HepG2 (cell line): Measurements from ENCODE around the gene CD302. TPM values are rescaled to one million over a fixed set of nuclear protein-coding genes. Genes with fewer than 3 reads are reported as not detected.

Experiments
- AKAP8 ChIP-seq: sonication (generic); formaldehyde crosslinking; IDR thresholded peaks from 2 replicates; pipeline ENCODE4 v1.5.1; 2020; ENCODE audit warnings: mild to moderate bottlenecking, missing genetic modification reagents
- FOXM1 ChIP-seq: sonication (generic); formaldehyde crosslinking; IDR thresholded peaks from 2 replicates; pipeline ENCODE4 v1.5.0; 2020; ENCODE audit warnings: missing genetic modification reagents
- HMG20B ChIP-seq: conservative IDR thresholded peaks from 2 replicates; pipeline ENCODE4 v1.6.1; 2016; ENCODE audit warnings: missing genetic modification reagents, missing compliant biosample characterization
- MIER2 ChIP-seq: IDR thresholded peaks from 2 replicates; pipeline ENCODE4 v1.6.1; 2016; ENCODE audit warnings: missing biosample characterization, missing genetic modification reagents
- MIER3 ChIP-seq: IDR thresholded peaks from 2 replicates; pipeline ENCODE4 v1.6.1; 2016; ENCODE audit warnings: missing compliant biosample characterization, borderline replicate concordance
- MXD3 ChIP-seq: IDR thresholded peaks from 2 replicates; pipeline ENCODE4 v1.6.1; 2016; ENCODE audit warnings: mild to moderate bottlenecking, missing biosample characterization, missing genetic modification reagents
- NR0B2 ChIP-seq: sonication (generic); formaldehyde crosslinking; IDR thresholded peaks from 2 replicates; pipeline ENCODE4 v1.4.0; 2020; ENCODE audit warnings: mild to moderate bottlenecking, missing genetic modification reagents
- POLR2AphosphoS2 ChIP-seq: IDR thresholded peaks from 2 replicates; pipeline ENCODE4 v1.6.1; 2011; ENCODE audit warnings: low read depth, low read length, improper control_type of control experiment
- SRY ChIP-seq: sonication (generic); formaldehyde crosslinking; IDR thresholded peaks from 2 replicates; pipeline ENCODE4 v1.8.0; 2022; ENCODE audit warnings: mild to moderate bottlenecking, missing genetic modification reagents
- TOE1 ChIP-seq: sonication (generic); formaldehyde crosslinking; IDR thresholded peaks from 2 replicates; pipeline ENCODE4 v1.4.0; 2020; ENCODE audit warnings: mild to moderate bottlenecking, missing genetic modification reagents
- UBTF ChIP-seq: sonication (generic); formaldehyde crosslinking; IDR thresholded peaks from 2 replicates; pipeline ENCODE4 v1.4.0; 2020; ENCODE audit warnings: mild to moderate bottlenecking, missing genetic modification reagents
- ZBTB39 ChIP-seq: sonication (generic); formaldehyde crosslinking; IDR thresholded peaks from 2 replicates; pipeline ENCODE4 v1.5.0; 2020; ENCODE audit warnings: missing genetic modification reagents
- ZFP62 ChIP-seq: sonication (generic); formaldehyde crosslinking; IDR thresholded peaks from 2 replicates; pipeline ENCODE4 v1.4.0; 2020; ENCODE audit warnings: missing genetic modification reagents
- ZMAT5 ChIP-seq: sonication (generic); formaldehyde crosslinking; IDR thresholded peaks from 2 replicates; pipeline ENCODE4 v1.5.0; 2020; ENCODE audit warnings: mild to moderate bottlenecking, low read depth, missing genetic modification reagents, borderline replicate concordance
- ZMYM2 ChIP-seq: sonication (generic); formaldehyde crosslinking; IDR thresholded peaks from 2 replicates; pipeline ENCODE4 v1.8.0; 2022; ENCODE audit warnings: mild to moderate bottlenecking, missing genetic modification reagents
- ZNF546 ChIP-seq: sonication (generic); formaldehyde crosslinking; conservative IDR thresholded peaks from 2 replicates; pipeline ENCODE4 v1.8.1; 2023; ENCODE audit warnings: mild to moderate bottlenecking, missing genetic modification reagents
- ZNF720 ChIP-seq: sonication (generic); formaldehyde crosslinking; IDR thresholded peaks from 2 replicates; pipeline ENCODE4 v1.4.0; 2020; ENCODE audit warnings: missing genetic modification reagents
- ZNF749 ChIP-seq: sonication (generic); formaldehyde crosslinking; IDR thresholded peaks from 2 replicates; pipeline ENCODE4 v1.8.0; 2022; ENCODE audit warnings: mild to moderate bottlenecking, missing genetic modification reagents, moderate library complexity, borderline replicate concordance
- ZNF773 ChIP-seq: sonication (generic); formaldehyde crosslinking; IDR thresholded peaks from 2 replicates; pipeline ENCODE4 v1.4.0; 2020; ENCODE audit warnings: missing genetic modification reagents, borderline replicate concordance
- ZSCAN22 ChIP-seq: sonication (generic); formaldehyde crosslinking; IDR thresholded peaks from 2 replicates; pipeline ENCODE4 v1.4.0; 2020; ENCODE audit warnings: mild to moderate bottlenecking, missing genetic modification reagents
- polyA plus RNA-seq, 8 experiments: library from polyadenylated mRNA; depleted of rRNA in 3 of 8; stranded (reverse) in 7 of 8; unstranded in 1 of 8; fragments of >200 nt; fragmentation: Illumina TruSeq in 4 of 8; extraction: Trizol in 4 of 8; gene quantifications; 2 replicates each; pipeline versions ENCODE4 v1.2.1 to v1.2.3, GENCODE V29; 2011 to 2016; ENCODE audit warnings: low read depth in 4 of 8, missing spikeins in 1 of 8, mixed read lengths in 1 of 8; ENCODE audit not compliant: insufficient read depth in 1 of 8
- total RNA-seq, 5 experiments: library from RNA; depleted of rRNA; stranded (reverse); fragments of >200 nt; fragmentation: Illumina TruSeq; extraction: Trizol; gene quantifications; 2 replicates each; pipeline ENCODE4 v1.2.3, GENCODE V29; 2016; ENCODE audit warnings: low read depth in 1 of 5

Gene CD302
- total and polyA plus RNA-seq, 2 of the 13 experiments (the other 11 are each of a cell fraction or from before 2014, with no cell fraction given) = 8.0 to 15.6 TPM

- 0 out of 2 replicates have a peak, but pooled peaks have one; percentile 77 for TF ChIP-seq ZBTB39 (CRISPR knock-in tag)
- no peak for TF ChIP-seq ZFP62 (CRISPR knock-in tag)
- no peak; the same call in 1 of the 2 replicates for TF ChIP-seq ZNF773 (CRISPR knock-in tag)
- TF ChIP-seq POLR2AphosphoS2 = no peak
- peak; percentile 84 for TF ChIP-seq AKAP8 (CRISPR knock-in tag)
- TF ChIP-seq ZNF720 (CRISPR knock-in tag) = no peak
- peak; percentile 99 for TF ChIP-seq UBTF (CRISPR knock-in tag)
- TF ChIP-seq FOXM1 (CRISPR knock-in tag) = no peak
- TF ChIP-seq ZSCAN22 = no peak
- peak; percentile 95 for TF ChIP-seq ZNF546 (CRISPR knock-in tag)
- TF ChIP-seq MXD3 = peak; percentile 88
- TF ChIP-seq TOE1 (CRISPR knock-in tag) = 0 out of 2 replicates have a peak, but pooled peaks have one; percentile 54
- TF ChIP-seq HMG20B (CRISPR knock-in tag) = peak; percentile 56; the same call in 1 of the 2 replicates
- TF ChIP-seq ZMAT5 = no peak
- TF ChIP-seq ZMYM2 (CRISPR knock-in tag) = peak; percentile 95
- TF ChIP-seq MIER3 = peak; percentile 41; the same call in 1 of the 2 replicates
- TF ChIP-seq MIER2 (CRISPR knock-in tag) = no peak; the same call in 1 of the 2 replicates
- peak; percentile 83 for TF ChIP-seq SRY (CRISPR knock-in tag)
- peak; percentile 97 for TF ChIP-seq NR0B2 (CRISPR knock-in tag)
- TF ChIP-seq ZNF749 (CRISPR knock-in tag) = peak; percentile 93
Measured at GRCh38 chr2:159797543-159798375, at the start of gene CD302 (continued).
